HG03521 (cell line): ENCODE data around the gene EFNA2.
"Not testable (repeated sequence)": the region's sequence is repeated elsewhere in the genome, so short reads cannot be mapped to it uniquely, and the experiment has no call there.

Experiments used
- ATAC-seq: cut with Tn5 transposase; IDR thresholded peaks from one replicate; pipeline ENCODE4 v1.9.1; 2021; ENCODE audit warnings: mild to moderate bottlenecking, moderate library complexity; ENCODE audit not compliant: unreplicated experiment

EFNA2 gene

DNA sequence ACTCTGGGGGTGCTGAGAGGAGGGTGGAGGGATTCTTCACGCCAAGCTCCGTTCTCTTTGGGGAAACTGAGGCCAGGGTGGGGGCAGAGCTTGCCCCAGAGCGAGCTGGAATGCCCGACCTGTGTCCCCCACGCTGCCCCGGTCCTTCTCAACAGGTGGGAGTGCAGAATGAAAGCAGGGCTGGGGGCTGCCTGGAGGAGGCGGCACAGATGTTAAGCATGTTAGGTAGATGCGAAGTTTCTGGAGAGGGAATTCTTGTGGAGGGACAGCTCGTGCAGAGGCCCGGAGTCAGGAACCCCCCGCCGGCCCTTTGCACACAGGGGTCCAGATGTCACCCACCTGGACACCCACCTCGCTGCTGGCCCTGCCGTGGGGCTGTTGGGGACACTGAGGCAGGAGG lies 9.0 kb downstream of the EFNA2 start:
- no peak for ATAC-seq

DNA sequence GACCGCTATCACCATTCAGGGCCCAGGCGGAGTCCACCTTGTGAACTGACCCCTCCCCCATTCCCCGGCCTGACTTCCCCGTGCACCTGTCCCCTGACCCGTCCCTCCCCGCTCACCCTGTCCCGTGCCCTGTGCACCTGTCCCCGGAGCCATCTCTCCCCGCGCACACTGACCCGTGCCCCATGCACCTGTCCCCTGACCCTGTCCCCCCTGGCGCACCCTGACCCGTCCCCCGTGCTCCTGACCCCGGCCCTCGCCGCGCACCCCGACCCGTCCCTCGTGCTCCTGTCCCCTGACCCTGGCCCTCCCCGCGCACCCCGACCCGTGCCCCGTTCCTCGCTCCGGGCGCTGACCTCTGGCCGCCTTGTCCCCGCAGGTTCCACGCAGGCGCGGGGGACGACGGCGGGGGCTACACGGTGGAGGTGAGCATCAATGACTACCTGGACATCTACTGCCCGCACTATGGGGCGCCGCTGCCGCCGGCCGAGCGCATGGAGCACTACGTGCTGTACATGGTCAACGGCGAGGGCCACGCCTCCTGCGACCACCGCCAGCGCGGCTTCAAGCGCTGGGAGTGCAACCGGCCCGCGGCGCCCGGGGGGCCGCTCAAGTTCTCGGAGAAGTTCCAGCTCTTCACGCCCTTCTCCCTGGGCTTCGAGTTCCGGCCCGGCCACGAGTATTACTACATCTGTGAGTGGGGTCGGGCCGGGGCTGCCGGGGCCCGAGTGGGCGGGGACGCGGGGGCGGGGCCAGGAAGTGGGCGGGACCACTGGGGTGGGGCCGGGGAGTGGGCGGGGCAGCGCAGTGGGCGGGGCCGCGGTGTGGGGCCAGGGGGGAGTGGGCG lies 9.7 kb downstream of the EFNA2 start:
- no peak for ATAC-seq

DNA sequence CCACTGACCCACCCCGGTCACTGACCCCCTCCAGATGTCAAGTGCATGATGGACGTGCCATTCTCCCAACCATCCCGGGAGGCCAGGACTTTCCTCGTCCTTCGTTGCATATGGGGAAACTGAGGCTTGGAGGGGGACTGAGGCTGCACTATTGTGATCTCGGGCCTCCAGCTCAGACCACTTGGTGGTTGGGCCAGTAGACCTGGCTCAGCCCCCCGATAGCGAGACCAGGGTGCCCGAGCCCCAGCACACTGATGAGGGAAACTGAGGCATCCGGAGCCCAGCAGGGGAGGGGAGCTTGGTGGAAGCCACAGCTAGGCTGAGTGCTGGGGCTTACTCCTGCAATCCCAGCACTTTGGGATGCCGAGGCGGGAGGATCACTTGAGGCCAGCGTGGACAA lies 10.4 kb downstream of the EFNA2 start:
- ATAC-seq: no peak

DNA sequence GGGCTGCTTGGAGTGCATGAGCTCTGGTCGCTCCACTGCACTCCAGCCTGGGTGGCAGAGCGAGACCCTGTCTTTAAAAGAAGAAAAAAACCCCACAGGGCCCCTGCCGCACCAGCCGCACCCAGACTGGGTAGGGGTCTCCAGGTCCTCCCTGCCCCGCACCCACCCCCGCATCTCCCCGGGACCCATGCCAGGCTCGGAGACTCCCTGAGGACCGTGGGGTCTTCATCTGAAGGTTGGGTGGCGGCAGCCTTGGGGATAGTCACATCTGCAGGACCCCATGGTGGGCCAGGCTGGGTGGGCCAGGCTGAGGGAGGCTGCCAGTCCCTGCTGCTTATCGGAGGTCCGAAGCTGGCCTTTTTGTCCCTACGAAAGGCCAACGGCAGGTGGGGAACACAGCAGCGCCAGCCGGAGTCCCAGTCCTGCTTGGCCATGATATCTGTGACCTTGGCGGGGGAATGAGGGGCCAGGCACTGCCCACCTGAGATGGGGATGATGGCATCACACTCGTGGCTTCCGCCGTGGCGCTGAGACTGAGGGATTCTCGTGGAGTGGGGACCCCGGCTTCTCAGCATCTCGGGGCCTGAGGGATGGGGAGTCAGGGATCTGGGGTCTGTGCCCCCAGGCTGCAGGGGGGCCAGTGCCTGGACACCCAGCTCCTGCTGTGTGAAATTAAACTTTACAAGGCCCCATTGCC lies 11.1 kb downstream of the EFNA2 start:
- ATAC-seq: no peak

DNA sequence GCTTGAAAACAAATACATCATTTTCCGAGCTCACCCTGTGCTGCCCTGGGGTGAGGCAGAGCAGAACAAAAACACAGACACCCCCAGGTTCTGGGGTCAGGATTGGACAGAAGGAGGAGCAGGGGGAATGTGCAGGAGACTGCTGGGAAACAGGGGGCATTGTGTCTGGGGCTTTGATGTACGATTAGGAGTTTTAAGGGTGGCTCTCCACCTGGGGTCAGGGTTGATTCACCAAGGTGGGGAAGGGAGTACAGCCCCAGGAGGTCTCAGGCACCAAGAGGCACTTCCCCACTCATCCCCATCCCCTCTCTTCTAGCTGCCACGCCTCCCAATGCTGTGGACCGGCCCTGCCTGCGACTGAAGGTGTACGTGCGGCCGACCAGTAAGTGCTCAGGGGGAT lies 12.6 kb downstream of the EFNA2 start:
- ATAC-seq: no peak

DNA sequence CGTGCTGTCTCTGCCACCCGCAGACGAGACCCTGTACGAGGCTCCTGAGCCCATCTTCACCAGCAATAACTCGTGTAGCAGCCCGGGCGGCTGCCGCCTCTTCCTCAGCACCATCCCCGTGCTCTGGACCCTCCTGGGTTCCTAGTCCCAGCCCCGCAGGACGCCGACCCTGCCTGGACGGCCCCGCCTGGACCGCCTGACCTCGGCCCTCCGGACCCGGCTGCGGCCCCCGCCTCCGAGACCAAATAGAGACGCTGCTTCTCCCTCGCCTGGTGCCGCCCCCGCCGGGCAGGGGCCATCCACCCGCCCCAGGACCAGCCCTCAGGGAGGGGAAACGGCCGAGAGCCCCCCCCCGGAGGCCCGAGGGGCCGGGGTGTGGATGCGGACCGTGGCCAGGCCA lies 14.1 kb downstream of the EFNA2 start:
- no peak for ATAC-seq

DNA sequence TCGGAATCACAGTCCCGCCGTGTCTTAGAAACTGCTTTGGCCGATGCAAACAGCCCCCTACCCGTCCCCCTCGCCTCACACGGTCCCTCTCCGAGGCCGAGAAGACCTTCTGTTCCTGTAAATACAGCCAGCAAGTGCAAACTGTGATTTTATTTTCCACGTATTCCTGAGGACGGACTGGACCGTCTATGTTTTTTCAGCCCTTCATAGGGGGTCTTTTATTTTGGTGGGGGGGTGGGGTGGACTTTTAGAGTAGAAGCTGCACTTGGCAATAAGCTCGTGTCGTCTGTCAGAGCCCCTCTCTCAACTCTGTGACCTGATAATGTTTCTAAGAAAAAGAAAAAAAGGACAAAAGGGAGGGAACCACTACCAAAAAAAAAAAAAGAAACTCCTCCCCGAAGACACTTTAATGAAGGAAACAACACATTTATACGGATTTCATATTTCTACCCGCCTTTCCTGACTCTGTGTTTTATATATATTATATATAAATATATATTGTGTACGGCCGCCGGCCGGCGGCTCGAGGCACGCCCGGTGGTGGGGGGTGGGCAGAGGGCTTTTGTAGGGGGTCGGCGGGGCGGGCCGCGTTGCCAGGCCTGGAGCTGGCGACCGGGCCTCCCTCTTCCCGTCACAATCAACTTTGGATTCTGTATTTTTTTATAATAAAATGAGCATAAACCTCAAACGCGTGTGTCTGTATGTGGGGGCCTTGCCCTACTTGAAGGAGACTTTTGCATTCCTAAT lies 15.2 kb downstream of the EFNA2 start:
- no peak for ATAC-seq

DNA sequence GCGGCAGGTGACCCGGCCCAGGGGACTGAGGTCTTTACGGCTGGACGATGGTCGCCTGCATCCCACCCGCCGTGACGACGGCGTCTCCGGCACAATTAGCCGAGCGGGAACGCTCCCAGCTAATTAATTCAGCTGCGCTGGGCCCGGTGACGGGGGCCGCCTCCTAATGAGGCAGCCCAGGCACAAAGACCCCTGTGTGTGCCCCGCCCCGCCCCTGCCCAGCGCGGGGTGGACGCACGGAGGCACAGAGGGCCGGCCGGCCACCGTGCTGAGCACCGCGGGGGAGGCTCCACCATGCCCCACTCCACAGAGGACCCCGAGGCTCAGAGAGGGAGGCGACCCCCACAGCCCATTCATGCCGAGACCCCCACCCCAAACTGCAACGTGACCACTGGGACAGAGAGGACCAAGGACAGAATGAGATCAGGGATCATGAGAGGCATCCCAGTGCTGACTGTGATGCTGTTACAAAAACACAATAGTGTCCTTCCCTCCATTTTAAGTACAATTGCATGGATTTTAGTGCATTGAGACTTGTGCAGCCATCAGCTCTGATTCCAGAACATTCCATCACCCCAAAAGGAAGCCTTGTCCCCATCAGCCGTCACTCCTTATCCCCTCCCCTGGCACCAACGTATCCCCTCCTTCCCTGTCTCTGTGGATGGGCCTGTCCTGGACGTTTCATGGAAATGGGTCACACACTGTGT lies 17.0 kb downstream of the EFNA2 start:
- no peak for ATAC-seq

DNA sequence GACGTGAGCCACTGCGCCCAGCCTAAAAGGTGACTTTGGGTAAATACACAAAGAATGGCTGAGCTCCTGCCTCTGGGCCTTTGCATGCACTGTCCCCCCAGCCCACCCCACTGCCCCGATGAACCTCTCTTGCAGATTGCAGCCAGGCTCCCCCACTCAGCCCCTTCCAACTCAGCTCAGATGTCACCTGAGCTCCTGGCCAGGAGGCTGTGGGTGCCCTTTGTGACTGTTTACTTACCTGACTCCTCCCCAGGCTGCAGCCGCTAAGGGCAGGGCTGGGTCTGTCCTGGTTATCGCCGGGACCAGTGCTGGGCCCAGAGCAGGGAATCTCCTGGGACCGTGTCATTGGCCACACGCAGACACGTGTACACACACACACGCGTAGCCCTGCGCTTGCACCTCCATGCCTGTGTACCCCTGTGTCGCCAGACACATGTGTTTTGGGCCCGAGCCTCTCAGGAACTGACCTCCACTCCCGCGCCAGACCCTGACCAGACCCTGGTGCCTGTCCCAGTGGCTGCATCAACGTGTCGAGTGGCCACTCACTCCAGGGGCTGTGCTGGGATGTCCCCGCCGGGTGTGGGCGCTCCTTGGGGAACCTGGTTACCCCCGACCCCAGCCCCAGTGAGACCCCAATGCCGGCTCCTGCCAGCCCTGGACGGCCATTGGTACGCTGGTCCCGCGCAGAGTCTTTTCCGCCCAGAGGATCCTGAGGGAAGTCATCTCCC lies 18.7 kb downstream of the EFNA2 start:
- no peak for ATAC-seq

DNA sequence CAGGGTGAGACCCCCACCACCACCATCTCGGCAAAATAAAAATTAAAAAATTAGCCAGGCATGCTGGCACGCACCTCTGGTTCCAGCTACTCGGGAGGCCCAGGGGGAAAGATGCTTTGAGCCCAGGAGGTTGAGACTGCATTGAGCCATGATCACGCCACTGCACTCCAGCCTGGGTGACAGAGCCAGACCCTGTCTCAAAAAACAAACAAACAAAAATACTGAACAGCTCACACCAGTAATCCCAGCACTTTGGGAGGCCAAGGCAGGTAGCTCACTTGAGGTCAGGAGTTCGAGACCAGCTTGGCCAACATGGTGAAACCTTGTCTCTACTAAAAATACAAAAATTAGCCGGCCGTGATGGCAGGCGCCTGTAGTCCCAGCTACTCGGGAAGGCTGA lies 19.7 kb downstream of the EFNA2 start:
- ATAC-seq: not testable (repeated sequence)

DNA sequence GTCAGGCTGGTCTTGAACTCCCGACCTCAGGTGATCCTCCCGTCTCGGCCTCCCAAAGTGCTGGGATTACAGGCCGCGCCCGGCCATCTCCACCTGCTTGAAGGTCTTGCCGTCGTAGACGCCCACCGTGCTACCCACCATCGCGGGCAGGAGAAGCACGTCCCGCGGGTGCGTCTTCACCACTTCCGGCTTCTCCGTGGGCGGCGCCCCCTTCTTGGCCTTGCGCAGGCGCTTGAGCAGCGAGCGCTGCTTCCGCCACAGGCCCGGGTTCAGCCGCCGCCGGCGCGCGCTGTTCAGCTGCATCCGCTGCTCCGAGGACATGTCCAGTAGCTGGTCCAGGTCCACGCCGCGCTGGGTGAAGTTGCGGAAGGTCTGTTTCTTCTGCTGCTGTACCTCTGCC lies 21.6 kb downstream of the EFNA2 start:
- no peak for ATAC-seq

DNA sequence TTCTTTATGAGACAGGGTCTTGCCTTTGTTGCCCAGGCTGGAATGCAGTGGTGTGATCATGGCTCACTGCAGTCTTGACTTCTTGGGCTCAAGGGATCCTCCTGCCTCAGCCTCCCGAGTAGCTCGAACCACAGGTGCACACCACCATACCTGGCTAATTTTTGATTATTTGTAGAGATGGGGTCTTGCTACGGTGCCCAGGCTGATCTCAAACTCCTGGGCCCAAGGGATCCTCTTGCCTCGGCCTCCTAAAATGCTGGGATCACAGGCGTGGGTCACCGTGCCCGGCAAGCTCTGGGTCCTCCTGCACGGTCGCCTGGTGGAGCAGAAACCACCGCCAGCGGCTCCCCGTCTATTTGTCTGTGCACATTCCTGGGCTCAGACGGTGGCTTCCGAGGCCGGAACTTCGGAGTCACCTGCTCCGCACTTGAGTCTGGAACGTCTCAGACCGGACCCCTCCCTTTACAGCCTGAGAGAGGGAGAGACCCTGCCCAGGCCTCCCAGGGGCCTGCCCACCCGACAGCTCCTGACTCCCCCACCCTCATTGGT lies 22.2 kb downstream of the EFNA2 start:
- ATAC-seq: no peak

DNA sequence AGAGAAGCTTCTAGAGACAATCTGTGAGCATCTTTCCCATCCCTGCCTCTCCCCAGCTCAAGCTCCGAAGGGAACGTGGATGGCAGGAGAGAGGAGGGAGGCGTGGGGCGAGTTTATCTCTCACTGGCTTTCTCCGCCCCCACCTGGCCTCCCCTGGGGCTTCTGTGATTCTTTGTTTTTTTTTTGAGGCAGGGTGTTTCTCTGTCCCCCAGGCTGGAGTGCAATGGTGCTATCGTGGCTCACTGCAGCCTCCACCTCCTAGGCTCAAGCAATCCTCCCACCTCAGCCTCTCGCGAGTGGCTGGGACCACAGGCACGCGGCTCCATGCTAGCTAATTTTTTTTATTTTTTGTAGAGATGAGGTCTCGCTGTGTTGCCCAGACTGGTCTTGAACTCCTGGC lies 23.0 kb downstream of the EFNA2 start:
- ATAC-seq: no peak

DNA sequence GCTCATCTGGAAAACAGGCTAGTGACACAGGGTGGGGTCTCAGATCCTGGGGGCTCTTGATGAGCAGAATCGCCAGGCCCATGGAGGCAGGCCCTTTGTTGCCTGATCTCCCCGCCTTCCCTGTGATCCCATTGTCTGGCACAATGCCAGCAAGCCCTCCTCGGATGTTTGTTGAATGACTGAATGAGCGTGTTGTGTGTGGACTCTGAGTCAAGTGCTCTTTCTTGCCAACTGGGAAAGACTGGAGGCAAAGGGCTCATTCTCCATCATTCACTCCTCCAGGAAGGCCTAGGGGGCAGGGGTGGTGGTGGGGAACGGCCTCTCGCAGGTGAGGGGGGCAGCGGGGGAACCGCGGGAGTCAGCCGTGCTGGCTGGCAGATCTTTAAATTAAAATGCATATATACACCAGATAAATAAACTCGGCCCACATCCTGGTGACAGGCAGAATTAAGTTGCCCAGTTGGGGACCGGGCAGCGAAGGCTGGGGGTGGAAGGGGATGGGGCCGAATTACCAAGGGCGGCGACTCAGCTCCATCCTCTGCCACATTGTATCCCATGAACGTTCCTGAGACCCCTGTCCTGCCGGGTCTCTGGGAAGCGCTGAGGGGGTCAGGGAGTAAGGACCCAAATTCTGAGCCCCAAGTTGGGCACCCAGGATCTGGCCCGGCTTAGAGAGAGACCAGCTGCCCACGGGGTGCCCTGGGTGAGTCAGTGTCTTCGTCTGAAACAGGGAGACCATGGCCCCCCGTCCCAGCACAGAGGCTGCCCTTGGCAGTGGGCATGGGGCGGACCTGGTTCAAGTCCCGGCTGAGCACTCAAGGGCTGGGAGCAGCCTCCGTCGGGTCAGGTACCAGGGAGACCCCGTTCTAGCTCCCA lies 24.5 kb downstream of the EFNA2 start:
- ATAC-seq: no peak

DNA sequence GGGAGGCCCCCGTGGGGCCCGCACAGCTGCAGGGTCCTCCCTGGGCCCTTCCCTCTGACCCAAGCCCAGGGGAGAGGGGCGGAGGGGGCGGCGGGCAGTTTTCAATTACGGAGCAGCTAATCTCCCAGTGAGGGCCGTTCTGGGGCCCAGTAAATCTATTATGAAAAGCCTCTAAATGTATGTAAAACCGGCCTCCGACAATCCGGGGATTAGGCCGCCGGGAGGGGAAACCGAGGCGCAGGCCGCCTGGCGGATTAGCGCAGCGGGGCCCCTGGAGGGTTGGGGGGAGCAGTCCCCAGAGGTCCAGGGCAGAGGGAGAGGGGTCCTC lies 25.1 kb downstream of the EFNA2 start:
- ATAC-seq: no peak

DNA sequence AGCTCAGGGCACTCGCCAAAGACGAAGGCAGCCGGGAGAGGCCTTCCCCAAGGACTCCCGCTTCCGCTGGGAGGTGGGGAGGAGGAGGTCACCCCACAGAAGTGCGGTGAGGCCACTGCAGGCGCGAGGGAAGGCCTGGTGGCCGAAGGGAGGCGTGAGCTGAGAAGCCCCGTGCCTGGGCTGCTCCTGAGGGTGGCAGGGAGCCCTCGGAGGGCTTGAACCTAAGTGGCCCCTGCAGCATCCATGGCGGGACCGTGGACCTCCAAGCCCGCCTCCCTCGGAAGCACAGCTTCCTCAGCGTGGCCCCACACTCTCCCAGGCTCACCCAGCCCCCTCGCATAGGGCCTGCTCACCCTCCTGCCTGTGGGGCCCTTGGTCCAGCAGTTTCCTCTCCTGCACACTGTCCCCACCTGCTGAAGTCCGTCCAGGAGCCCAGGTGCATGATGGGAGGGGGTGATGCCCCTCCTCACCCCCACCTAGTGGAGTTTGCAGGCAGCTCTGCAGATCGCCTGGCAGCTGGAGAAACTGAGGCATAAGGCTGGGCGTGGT lies 25.9 kb downstream of the EFNA2 start:
- no peak for ATAC-seq

DNA sequence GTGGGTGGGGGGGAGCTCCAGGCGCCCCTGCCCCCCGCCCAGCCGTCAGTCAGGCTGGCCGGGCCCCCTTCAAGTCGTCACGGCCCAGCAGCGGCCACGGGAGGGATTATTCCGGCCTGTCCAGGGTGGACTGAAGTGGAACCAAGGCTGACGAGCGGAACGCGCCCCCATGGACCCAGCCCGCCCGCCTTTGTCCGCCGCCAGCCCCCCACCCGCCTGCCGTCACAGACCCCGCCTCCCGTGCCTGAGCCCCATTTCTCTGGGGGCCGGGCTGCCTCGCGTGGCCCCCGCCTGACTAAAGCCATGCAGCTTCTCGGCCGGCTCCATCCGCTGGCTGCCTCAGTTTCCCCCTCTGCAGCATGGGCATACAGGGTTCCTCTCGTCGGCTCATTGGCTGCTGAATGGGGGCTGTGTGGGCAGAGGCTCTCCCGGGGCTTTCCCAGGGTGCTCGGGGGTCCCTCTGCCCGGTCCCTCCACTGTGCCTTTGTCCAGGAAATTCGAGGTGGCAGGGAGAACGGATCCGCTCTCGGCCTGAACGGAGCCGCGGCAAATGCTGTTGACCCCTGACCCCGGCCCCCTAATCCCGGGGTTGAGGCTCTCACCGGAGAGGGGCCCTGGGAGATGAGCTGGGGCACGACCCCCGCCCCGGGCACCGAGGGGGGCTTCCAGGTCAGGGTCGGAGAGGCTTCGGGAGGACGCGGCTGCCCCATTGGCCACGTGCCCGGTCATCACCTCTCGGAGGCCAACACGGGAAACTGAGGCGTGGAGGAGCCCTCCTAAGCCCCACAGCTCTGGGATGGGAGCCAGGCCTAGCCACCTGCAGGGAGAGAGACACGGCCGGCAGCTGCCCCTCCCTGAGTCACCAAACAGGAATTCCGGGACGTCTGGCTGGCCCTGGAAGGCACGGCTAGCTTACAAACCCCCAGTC lies 27.4 kb downstream of the EFNA2 start:
- no peak for ATAC-seq
